Osteocyte (in vitro differentiated cells): Measurements from ENCODE around the gene DTD1. TPM values are rescaled to one million over a fixed set of nuclear protein-coding genes. Genes with fewer than 3 reads are reported as not detected.

Source experiments
- DNase-seq: peaks from one replicate; pipeline ENCODE4 v3.0.0; 2021; ENCODE audit warnings: mixed read lengths; ENCODE audit not compliant: unreplicated experiment; ENCODE audit errors: extremely low spot score
- H3K27ac Mint-ChIP-seq: one replicate; pipeline ENCODE4 v1.8.0; 2021; ENCODE audit warnings: mild to moderate bottlenecking, mixed read lengths; ENCODE audit not compliant: unreplicated experiment
- H3K27me3 Mint-ChIP-seq: one replicate; pipeline ENCODE4 v1.8.0; 2021; ENCODE audit warnings: mixed read lengths; ENCODE audit not compliant: unreplicated experiment
- H3K36me3 Mint-ChIP-seq: one replicate; pipeline ENCODE4 v1.8.0; 2021; ENCODE audit warnings: mixed read lengths; ENCODE audit not compliant: unreplicated experiment
- H3K4me1 Mint-ChIP-seq: one replicate; pipeline ENCODE4 v1.8.0; 2021; ENCODE audit warnings: mixed read lengths; ENCODE audit not compliant: unreplicated experiment
- H3K4me3 Mint-ChIP-seq: one replicate; pipeline ENCODE4 v1.8.0; 2021; ENCODE audit warnings: mild to moderate bottlenecking, moderate library complexity, mixed read lengths; ENCODE audit not compliant: unreplicated experiment
- H3K9me3 Mint-ChIP-seq: one replicate; pipeline ENCODE4 v1.8.0; 2021; ENCODE audit warnings: mixed read lengths; ENCODE audit not compliant: unreplicated experiment
- CTCF ChIP-seq: fragments of 200-600 bp; sonication (generic); IDR thresholded peaks from 2 replicates; pipeline ENCODE4 v1.5.0; 2021; ENCODE audit warnings: antibody characterized with exemption, mild to moderate bottlenecking, moderate library complexity
- total RNA-seq: library from RNA; stranded (reverse); gene quantifications from 2 replicates; pipeline ENCODE4 v1.2.1, GENCODE V29; 2021

The DTD1 gene
- total RNA-seq, 1 donor from 2014 or later, result 26.2 TPM

- peaks cover 18% of the 10 kb centered on the region for H3K4me1 Mint-ChIP-seq
- TF ChIP-seq CTCF, result no peak
- H3K4me3 Mint-ChIP-seq, result no peak overlapping the region
- DNase-seq, result no peak
- peaks cover 4% of the 10 kb centered on the region for H3K36me3 Mint-ChIP-seq
- H3K9me3 Mint-ChIP-seq, result no peaks in the 10 kb centered on the region
- H3K27ac Mint-ChIP-seq, result no peak overlapping the region
- H3K27me3 Mint-ChIP-seq, result no peaks in the 10 kb centered on the region
These were observed 46.6 kb downstream of the DTD1 start for GRCh38 chr20:18634501-18634900.

- Mint-ChIP-seq H3K27me3 (no peaks in the 10 kb centered on the region), H3K36me3 (peaks cover 4% of the 10 kb centered on the region), H3K9me3 (no peaks in the 10 kb centered on the region), H3K27ac (no peak overlapping the region), H3K4me3 (no peak overlapping the region), H3K4me1 (peaks cover 24% of the 10 kb centered on the region)
- TF ChIP-seq CTCF, result no peak
- no peak for DNase-seq
These were observed 47.5 kb downstream of the DTD1 start for GRCh38 chr20:18635380-18635779.

- no peaks in the 10 kb centered on the region for H3K27me3 Mint-ChIP-seq
- no peak overlapping the region for H3K4me3 Mint-ChIP-seq
- peaks cover 26% of the 10 kb centered on the region for H3K4me1 Mint-ChIP-seq
- no peak for TF ChIP-seq CTCF
- H3K27ac Mint-ChIP-seq, result no peak overlapping the region
- no peak for DNase-seq
- no peaks in the 10 kb centered on the region for H3K36me3 Mint-ChIP-seq
- no peaks in the 10 kb centered on the region for H3K9me3 Mint-ChIP-seq
These were observed 49.4 kb downstream of the DTD1 start for GRCh38 chr20:18637224-18637623.

GRCh38 chr20:18638768-18639167, 50.9 kb downstream of the DTD1 start:
- H3K4me1 Mint-ChIP-seq, result peaks cover 22% of the 10 kb centered on the region
- H3K27ac Mint-ChIP-seq, result no peak overlapping the region
- DNase-seq, result no peak
- TF ChIP-seq CTCF, result no peak
- H3K36me3 Mint-ChIP-seq, result no peaks in the 10 kb centered on the region
- H3K27me3 Mint-ChIP-seq, result no peaks in the 10 kb centered on the region
- H3K4me3 Mint-ChIP-seq, result no peak overlapping the region
- no peaks in the 10 kb centered on the region for H3K9me3 Mint-ChIP-seq

GRCh38 chr20:18639501-18639979, 51.7 kb downstream of the DTD1 start:
- Mint-ChIP-seq H3K4me1 (peaks cover 22% of the 10 kb centered on the region), H3K27ac (peak overlapping the region; percentile 83)
- no peak for DNase-seq

More at GRCh38 chr20:18639501-18639979, 51.7 kb downstream of the DTD1 start:
- Mint-ChIP-seq H3K9me3 (no peaks in the 10 kb centered on the region), H3K4me3 (peak overlapping the region; percentile 8), H3K36me3 (no peaks in the 10 kb centered on the region), H3K27me3 (no peaks in the 10 kb centered on the region)
- no peak for TF ChIP-seq CTCF
